SW480 (cell line): ENCODE data around the gene GSDMA.
A peak's percentile ranks its signal among the peaks of the same experiment; 100 is the strongest.

Source experiments
- DNase-seq: peaks from one replicate; pipeline ENCODE4 v3.0.0-alpha.2; 2016; ENCODE audit warnings: low spot score

Gene GSDMA, protein sequence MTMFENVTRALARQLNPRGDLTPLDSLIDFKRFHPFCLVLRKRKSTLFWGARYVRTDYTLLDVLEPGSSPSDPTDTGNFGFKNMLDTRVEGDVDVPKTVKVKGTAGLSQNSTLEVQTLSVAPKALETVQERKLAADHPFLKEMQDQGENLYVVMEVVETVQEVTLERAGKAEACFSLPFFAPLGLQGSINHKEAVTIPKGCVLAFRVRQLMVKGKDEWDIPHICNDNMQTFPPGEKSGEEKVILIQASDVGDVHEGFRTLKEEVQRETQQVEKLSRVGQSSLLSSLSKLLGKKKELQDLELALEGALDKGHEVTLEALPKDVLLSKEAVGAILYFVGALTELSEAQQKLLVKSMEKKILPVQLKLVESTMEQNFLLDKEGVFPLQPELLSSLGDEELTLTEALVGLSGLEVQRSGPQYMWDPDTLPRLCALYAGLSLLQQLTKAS

DNA sequence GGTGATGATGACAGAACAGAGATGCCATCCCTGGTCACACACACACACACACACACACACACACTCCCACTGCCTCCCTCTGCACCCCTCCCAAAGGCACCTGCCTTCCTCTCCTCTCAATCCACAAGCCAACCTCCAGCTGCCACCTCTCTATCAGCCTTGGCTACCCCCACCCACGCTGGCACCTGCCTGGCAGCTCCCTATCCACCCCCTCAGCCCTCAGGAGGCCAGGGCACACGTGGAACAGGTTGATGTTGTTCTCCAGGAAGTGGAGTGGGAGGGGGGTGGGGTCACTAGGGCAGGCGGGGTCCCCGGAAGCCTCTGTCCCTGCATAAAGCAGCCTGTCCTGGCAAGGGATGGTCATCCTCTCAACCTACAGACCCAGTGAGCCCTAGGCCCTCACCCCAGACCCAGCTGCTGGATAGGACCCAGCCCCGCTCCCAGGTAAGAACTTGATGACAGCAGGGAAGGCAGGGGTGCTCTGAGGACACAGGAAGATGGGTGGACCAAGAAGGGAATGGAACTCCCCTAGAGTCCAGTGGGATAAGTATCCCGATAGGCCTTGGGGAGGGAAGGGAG, at the start of gene GSDMA:
TSS of gene GSDMA (plus strand) at position 363 of the 579 bp plus-strand sequence. CDS start 2,684 bp downstream, outside the sequence.
- DNase-seq: no peak

DNA sequence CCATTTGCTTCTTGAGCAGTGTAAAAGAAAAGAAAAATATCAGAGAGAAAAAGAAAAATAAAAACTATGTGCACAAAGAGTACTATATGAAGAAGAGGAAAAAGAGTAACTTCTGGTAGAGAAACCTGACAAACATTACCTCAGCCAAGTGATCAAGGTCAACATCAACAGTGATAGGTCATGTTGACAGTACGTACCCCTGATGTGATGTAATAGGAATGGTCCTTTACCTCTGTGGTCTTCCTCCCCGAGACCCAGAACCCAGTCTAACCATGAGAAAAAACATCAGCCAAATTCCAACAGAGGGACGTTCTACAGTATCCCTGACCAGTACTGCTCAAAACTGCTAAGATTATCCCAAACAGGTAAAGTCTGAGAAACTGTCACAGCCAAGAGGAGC, 48.8 kb upstream of the GSDMA start:
- DNase-seq: no peak

DNA sequence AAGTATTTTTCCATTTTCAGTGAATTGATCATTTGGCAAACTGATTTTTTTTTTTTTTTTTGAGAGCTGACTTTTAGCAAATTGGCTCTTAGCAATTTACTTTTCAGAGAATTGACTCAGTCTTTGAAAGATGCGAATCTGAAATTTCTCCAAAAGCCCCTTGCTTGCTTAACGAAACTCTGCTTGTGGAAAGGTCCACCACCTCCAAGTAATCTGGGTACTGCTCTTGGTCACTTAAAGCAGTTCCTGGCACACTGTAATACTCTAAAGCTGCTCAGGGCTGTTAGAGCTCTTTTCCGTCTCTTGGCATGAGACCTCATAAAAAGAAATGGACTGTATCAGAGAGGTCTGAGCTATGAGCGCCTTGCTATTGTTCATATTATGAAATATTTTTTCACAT, 47.2 kb upstream of the GSDMA start:
- DNase-seq: no peak

DNA sequence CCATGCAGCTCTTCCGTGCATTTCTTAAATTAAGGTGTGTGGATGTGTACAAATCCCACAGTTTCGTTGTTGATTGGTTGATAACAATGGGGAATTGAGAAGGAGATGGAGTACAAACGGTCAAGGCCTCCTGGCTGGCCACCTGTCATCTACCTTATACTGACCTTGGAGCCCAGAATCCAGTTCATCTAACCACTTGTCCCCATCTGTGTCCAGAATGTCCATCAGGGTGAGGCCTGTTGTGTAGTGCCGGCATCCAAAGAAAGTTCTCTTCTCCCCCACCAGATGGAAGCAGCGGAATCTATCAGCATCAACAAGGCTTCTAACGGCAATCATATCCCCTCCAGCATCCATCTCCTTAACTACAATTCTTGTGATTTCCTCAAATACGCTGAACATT, 45.9 kb upstream of the GSDMA start:
- no peak for DNase-seq

DNA sequence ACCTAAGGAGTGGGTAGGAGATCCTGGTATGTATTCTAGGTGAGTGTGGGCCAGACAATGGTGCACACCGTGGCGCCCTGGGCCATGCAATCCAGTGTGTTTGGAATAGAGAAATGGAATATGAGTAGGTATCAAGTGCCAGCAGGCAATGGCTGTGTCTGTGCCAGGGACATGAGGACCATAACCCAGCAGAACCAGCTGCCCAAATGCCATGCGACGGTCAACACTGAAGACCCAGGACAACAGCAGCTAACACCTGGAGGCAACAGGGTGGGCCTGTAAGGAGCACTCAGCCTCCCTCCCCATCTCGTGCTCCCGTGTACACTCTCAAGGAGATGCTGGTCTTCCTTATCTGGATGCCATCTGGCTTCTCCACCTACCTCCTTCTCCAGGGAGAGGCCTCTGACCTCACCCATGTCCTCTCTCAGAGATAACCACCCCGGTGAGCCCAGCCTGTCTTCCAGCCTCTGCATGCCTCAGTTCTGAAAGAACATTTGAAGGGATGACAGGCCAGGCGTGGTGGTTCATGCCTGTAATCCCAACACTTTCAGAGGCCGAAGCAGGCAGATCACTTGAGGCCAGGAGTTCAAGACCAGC, 43.6 kb upstream of the GSDMA start:
- DNase-seq: no peak

DNA sequence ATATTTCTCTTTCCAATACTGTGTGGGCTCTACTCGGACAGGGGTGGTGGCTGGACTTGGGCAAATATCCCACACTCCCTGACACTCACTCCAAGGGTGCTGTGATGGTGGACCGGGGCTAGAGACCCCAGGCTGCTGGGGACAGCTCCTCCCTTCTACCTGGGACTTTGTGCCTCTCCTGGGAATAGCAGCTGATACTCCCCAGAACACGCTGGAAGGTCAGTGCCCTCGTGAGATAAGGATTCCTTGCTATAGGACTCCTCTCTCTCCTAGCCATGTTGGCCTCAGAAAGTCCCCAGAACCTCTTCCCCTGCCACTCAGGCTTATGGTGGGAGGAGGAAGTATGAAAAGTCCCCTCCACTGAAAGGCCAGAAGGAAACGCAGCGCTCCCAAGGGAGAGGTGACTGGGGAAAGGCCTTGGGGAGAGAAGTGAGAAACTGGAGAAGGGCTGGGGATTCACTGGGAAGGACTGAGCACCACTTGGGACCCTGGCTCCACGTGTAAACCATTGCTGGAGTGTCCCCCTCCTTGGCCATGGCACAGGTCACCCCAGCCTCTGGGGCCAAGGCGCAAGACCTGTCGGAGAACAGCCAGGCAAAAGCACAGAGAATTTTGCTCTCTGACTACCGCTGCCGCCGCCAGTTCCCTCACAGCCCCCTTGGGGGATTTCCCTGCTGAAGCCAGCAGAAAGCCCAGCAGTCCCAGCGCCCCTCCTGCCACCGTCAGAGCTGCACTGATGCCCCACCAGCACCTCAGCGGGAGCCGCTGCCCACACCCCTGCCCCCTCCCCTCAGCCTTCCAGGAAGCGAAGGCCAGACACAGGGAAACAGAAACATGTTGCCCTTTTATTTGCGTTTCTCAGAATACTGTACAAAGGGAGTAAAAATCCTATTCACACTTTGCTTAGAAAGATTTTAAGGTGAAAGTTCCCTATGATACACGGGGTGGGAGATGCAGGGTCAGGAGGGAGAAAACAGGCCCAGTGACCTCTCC, 42.3 kb upstream of the GSDMA start:
- no peak for DNase-seq

DNA sequence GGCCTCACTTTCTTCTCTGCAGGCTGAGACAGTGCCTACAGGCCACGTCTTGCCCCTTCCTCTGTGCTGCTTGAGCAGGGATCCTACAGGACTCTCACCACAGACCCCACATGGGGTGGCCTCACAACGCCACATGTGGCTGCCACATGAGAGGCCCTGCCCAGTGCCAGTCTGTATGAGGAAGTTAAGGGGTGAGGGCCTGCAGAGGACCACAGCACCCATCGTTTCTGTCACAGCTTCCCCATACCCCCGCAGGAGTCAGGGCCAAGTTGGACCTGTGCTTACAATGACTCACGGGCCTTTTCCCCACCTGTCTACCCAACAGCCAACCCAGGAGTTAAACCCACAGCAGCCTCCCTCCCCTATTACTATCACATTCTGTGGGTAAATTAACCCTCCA, 41.5 kb upstream of the GSDMA start:
- no peak for DNase-seq

DNA sequence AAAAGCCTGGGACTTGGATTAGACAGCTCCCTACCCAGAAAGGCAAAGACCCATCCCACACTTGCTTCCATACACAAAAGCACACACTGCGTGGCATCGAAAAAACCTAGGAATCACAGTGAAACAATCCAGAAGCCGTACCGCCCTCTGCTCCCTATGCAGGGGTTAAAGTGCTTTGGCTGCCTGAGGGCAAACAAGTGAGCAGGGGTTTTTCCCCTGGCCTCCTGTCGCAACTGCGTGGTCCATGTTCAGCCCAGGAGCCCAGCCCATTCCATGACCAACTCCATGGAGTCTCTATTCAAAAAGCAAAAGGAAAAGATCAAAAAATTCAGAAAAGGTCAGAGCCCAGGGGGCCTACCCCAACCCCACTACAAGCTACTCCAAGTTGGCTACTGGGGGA, 40.8 kb upstream of the GSDMA start:
- DNase-seq: no peak

DNA sequence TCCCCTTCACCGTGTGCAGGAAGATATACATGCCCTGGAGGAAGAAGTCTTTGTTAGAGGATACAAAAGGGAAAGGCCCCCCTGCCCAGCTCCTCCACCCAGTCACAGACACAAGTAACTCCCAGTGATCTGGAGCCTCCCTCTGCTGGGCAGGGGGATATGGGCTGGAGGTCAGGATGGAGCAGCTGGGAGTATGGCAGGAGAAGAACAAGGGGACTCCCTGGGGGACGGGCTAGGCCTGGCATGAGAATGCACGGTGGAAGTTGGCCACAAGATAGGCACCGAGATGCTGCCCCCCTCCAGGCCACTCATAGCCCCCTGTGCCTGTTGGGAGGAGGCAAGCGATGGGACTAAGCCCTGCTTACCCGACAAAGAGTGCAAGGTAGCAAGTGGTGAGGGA, 39.6 kb upstream of the GSDMA start:
- no peak for DNase-seq

DNA sequence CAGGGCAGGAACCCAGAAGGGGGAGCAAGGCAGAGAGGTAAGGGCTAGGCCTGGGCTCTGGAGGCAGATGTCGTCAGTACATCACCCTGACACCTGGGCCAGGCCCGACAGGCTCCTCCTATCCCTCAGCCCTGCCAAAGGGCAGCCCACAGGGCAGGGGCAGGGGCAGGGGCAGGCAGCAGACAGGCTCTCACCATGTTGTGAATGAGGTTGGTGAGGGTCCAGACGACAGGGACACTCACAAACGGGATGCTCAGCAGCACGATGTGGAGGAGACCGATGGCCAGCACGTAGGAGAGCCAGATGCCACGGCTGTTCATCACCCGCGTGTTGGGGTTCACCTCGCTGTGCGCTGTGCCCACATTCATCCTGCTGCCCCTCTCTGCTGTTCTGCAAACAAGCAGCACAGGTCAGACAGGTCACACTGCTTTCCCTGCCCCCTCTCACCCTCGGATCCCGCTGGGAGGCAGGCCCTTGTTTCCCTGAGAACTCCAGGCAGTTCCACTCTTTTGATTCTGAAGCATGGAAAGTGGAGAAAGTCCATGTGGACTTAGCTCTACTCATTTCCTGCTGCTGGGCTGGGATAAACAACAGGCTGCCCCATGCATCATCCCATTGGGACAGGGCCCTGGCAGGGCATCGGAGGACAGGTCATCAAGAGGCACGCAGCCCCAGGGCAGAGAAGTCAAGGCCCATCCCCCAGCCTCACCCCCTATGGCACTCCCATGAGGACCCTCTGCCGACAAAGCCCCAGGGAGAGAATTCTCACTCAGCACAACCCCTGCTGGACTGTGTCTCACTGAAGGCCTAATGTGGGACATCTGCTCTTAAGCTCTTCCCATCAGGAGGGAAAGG, 38.7 kb upstream of the GSDMA start:
- DNase-seq: no peak

DNA sequence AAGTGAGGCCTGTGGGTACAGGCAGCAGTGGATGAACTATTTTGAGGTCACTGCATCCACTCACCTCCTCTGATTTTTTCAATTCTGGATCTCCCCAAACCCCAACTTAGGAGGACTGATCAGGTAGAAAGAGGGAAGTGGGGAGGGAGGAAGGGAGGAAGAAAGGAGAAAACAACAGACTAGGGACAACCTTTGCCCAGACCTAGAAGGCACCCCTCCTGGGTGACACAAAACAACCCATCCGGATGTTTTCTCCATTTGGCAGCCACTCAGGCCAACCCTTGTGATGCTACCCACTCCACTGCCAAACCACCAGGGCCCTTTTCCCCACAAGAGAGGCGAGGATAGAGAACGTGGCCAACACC, 38.1 kb upstream of the GSDMA start:
- no peak for DNase-seq

DNA sequence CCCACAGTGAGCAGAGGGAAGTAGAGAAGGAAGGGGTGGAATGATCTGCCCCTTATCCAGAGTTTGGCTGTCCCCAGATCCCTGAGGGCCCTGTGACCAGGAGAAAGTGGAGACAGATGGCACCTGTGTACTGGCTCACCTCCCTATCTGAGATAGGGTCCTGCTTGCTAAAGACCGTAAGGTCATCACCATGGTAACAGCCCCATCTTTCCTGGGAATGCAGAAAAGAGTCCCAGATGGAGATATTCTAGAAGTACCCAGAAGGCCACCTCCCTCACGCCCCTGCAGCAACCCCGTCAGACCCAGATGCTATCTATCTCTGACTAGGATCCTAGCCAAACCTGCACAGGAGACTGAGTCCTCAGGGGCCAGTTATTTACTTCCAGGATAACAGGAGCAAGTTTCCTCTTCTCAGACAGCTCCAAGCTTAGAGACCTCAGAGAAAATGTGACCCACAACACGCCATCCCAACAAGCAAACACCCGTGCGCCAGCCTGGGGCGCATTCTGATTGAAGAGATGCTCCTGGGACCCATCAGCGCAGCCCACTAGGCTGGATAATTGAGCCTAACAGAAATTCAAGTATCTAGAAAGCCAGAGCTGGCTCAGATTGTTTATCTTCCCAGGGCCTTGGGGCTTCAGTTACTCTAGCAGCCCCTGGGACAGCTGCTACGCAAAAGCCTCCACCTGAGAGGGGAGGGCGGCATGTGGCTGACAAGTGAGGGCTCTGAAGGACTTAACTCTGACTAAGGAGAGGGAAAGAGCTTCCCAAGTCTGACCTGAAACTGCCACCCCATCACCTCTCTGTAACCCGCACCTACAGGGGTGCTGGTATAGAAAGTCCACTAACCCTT, 37.3 kb upstream of the GSDMA start:
- DNase-seq: no peak

DNA sequence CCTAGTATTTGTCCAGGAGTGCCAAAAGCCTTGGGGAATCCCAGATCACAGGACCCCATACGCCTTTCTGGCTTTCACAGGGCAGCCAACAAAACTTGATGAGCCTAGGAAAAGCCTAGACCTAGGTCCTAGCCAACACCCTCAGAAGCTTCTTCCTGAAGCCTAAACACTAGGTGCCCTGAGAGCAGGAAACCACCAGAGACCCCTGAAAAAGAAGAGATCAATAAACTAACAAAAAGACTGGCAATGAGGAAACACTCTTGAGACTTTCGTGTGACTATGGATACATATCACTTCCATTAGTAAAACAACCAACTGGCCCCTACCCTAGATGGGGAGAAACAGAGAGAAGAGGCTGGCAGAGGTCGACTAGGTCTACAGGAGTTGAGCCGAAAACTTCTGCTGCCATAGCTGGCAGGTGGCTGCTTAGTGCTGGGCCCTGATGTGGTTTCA, 36.6 kb upstream of the GSDMA start:
- no peak for DNase-seq

DNA sequence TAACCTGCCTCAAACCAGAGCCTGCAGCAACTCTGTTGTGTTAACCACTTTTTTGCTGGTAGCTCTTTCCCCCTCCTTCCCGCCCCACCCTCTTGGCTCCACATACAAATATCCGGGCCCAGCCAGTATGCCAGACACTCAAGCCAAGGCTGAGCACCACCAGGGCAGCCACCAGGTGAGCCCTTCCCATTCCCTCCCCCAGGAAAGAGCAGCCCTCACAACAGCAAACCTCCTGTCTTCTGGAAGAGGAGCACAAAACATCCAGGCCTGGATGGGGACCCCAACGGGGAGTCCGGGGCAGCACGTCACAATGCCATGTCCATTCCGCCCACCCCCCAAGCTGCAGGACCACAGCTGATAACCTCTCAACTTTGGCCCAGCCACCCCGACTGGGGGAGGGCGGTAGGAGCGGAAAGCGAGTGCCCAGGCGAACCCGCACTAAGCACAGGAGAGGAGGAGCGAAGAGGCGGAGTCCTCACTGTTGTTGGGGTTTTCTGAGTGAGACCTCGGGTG, 36.2 kb upstream of the GSDMA start:
- peak; percentile 46 for DNase-seq

DNA sequence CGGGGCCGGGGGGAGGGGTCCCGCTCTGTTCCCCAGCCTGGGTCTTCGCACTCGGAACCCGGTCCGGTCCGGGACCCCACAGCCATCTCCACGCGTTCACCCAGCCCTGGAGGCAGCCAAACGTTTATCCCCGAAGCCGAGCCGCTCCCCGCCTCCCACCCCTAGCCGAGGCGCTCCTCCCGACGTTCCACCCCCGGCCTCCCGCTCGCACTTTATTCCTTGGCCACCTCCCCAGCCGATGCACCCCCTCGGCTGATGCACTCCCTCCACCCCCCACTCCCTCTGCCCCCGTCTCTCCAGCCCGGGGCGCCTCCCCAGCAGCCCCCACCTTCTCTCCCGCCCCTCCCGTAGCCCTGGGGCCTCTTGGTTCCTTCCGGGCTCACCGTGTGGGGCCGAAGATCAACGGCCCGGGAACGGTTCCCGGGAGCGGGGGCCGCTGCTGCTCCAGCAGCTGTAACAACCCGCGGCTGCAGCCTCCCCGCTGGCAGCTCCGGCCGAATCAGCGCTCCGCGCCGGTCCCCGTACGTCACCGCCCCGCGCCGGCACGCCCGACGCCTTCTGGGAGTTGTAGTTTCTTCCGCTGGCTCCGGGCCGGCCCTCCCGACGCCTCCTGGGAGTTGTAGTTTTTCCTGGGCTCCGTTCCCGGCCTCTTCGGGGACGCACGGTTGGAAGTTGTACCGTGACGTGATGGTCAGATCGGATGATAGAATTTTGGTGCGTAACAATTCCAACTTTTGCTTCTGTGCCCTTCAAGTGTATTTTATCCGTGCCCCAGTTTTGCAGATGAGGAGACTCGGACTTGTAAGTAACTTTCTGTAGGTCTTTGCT, 35.5 kb upstream of the GSDMA start, which contains the start of the genes LRRC3C and ORMDL3:
TSS of gene LRRC3C (plus strand) at position 632 of the 828 bp plus-strand sequence. CDS start 13,792 bp downstream, outside the sequence.
TSS of gene ORMDL3 (minus strand) at position 501 of the 828 bp plus-strand sequence. CDS start 3,398 bp downstream, outside the sequence.
- peak; percentile 91 for DNase-seq

DNA sequence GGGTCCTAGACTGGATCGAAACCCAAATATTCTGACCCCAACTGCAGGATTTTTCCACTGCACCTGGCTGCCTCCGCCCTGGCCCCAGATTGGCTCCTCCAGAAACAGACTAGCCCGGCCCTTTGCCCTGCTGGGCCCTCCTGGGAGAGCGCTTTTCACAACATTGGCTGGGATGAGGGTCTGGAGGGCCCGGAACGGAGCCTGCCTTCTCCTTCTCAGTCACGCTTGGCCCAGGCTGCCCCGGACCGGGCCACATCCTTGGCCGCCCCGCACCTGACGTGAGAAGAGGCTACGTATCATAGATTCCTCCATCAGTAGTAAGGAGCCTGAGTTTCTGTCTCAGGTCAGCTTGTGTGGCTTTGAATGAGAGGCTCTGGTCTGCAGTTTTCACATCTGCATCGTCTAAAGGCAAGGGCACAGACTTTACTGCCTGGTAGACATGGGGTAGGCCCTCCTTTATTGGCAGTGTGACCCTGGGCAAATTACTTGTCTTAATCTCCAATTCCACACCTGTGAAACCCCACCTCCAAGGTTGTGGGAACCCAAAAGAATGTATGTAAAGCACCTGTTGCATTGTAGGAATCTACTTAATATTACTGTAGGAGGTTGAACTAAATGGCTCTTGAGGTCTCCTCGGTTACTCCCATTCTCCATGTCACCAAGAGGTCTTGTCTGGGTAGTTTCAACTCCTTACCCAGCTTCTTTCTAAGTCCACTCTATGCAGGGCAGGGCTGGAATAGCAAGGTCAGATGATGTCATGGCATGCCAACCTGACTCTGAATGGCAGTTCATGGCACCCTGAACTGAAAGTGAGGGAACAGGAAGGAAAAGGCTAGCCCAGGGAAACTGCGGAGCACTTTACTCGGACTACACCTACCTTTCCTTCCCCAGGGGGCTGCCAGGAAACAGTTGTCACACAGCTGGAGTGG, 34.6 kb upstream of the GSDMA start:
- DNase-seq: peak; percentile 33

DNA sequence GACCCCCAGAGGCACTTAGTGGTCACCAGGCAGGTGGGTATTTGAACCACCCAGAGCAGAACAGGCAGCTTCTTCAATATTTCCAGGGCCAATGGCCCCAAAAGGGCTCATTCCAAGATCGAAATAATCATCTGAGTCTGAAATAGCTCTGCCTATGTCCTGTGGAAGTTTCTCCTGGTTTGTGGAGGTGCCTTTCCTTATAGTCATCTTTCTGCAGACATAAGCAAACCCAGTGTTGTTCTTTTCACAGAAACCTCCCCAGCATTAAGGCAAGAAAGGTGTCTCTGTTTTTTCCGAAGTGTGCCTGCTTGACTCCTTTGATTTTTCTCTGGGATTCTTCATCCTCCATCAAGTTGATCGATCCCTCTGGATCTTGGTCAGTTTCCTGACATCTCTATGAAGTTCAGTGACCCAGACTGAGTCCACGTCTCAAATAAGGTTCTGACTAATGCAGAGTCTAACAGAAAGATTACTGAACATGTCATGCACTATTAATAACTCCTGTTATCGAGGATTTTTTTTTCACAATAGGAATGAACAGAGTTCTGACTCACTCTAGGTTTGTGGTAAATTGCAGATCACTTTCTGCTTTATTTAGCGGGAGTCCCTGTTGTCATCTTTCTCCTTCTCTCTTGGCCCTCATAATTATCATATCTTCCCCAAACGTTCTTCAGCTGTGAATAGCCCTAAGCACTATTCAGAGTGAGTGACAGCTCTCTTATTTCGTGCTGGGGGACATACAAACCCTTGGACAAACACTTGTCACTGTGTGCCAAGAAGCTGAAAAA, 33.8 kb upstream of the GSDMA start:
- DNase-seq: peak; percentile 40
